HG03196 (cell line): ENCODE data around the gene CELF4.

Source experiments
- ATAC-seq: cut with Tn5 transposase; IDR thresholded peaks from one replicate; pipeline ENCODE4 v1.9.1; 2021; ENCODE audit not compliant: unreplicated experiment

The CELF4 gene

DNA sequence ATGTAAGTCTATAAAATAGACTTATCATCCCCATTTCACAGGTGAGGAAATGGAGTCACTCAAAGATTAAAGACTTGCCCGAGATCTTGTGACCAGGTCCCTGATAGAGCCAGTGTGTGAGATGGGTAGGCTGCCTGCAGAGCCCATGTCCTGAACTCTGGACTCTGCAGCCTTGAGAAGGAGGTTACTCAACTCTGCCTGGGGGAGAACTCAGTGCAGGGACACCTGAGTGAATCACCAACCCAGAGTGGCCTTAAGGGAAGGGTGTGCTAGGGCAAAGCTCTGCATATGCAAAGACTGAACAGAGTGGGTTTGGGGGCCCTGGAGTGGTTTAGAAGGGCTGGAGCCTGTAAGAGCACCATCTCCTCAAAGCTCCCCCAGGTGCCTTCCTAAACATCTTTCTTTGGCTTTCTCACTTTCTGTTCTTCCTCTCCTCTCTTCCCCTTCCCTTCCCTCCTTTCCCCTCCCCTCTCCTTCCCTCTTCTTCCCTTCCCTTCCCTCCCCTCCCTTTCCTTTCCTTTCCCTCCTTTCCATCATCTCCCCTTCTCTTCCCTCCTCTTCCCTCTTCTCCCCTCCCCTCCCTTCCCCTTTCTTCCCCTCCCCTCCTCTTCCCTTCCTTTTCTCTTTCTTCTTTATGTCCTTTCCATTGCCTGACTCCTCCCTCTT lies 67.6 kb downstream of the CELF4 start:
- no peak for ATAC-seq

DNA sequence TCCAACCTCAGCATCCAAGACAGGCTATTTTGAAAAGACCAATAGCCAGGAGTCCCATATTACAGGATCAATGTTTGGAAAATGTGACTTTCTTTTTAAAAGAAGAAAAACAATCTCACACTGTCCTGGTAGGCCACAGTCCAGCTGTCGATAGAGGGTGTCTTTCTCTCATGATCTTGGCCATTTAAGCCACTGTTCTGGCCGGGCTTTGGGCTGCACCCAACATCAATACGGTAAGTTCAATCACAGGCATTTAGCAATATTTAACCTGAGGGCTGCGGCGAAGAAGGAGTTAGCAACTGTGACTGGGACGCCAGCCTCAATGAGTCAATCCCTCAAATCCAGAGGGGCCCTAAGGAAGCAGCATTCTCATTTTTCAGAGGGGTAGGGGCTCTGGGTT lies 69.0 kb downstream of the CELF4 start:
- no peak for ATAC-seq

DNA sequence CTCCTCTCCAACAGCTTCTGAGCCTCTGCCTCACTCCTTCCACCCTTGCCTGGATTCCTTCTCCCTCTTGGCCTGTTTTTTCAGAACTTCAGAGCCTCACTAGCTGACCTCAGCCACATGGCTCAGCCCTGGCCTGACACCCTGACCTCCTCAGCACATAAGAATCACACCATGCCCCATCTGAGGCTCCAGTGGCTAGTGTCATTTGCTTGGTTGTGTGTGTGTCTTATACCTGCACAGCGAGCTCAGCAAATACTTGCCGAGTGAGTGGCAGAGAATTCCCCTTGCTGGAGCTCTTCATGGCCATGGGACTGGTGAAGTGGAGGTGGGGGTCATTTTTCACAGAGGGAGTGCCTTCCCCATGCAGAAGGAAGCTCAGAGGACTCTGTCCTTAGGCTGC lies 70.2 kb downstream of the CELF4 start:
- no peak for ATAC-seq

DNA sequence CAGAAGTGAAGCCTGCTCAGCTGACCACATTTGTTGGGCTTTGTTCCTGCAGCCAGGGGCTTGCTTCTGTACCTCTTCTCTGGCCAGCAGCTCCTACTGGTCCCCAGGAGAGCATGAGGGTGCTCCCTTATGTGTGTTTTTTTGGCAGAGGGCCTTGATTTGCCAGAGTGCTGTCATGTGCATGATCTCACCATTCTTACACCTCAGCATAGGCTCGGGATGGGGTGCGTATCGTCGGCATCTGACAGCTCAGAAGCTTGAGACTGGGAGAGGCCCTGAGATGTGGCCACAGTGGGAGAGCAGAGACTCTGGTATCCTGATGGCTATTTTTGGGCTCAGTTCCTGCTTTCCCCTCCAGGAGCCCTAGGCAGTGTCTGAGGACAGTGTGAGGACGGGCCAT lies 71.2 kb downstream of the CELF4 start:
- ATAC-seq, result no peak

DNA sequence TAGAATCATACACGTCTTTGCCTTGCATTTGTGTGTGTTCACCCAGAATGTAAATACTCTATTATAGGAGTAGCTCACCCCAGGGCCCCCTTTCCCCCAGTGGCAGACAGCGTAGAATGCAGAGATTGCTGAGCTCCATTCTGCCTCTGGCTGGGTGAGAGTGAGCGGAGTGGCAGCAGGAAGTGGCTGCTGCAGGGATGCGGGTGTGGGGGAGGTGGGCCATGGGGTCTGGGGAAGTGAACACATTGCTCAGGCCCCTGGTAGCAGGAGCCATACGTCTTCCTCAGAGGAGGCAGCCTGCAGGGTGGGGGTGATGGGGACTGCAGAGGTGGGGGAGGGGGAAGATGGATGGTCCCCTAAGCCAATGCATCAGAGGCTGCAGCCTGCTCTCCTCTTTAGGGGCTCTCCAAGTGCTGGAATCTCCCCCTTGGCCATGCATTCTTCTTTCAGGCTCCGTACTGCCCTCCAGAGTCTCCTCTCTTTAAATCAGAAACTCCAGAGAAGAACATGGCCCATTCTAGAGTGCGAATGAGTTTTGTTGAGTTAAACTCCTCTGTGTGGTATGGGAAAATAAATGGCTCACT lies 72.2 kb downstream of the CELF4 start:
- ATAC-seq, result no peak

DNA sequence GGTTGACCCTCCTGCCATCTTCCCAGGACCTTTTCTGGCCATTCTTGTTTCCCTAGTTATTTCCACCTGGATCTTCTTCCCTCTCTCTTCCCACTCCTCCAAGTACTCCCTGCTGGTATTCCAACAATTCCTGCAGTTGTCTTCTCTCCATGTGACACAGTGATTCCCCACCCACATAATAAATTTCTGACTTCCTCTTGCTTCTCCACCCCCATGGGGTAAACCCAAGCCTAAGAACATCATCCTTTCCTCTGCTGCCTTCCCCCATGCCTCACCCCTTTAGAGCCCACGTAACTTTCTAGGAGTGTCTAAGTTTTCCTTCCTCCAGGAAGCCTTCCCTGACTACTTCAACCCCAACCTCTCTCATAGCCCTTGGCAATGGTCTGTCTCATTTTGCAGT lies 72.6 kb downstream of the CELF4 start:
- no peak for ATAC-seq

DNA sequence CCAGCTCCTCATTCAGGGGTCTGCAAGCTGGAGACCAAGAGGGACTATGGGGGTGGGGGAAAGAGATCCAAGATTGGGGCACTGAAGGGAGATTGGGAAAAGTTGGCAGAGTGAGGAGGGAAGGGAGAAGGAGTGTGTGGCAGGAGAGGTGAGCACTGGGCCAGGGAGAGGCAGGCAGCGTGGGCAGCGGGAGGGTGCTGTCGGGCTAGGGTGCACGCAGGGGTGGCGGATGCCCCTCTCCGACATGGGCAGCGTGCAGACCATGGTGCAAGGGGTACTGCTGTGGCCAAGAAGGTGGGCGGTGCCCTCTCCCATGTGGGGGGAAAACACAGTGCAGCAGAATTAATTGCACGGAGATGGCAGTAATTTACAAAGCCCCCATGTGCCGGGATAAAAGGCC lies 74.1 kb downstream of the CELF4 start:
- no peak for ATAC-seq

DNA sequence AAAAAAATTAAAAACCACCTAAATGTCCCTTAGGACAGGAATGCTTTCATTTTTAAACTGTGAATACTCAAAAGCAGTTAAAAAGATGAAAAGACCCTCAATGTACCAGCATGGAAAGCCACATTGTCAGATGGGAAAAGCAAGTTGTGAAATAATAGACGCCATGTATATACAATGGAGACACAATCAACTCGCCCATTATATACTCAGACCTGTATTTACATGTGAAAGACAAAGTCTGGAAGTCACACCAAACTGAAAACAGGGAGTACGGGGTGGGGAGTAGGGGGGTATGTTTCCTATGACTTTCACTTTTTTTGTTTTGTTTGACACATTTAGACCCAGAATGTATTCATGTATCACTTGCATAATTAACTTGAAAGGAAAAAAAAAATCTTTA lies 75.6 kb downstream of the CELF4 start:
- no peak for ATAC-seq

DNA sequence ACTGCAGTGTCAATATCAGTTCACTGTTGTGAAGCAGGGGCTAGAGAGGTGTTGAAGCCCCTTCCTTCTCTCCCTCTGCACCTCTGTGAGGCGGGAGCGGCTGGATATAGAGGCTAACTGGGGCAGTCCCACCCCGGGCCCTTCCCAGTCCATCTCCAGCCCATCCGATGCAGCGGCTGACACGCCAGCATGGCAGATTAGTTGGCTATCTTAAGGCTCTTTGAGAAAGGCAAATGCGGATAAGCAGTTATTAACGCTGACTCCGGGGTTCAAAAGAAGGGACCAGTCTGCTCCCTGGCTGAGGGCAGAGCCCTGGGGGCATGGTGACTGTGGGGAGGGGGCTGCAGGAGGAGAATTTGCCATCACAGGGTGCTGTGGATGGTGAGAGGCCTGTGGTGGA lies 76.6 kb downstream of the CELF4 start:
- ATAC-seq, result no peak

DNA sequence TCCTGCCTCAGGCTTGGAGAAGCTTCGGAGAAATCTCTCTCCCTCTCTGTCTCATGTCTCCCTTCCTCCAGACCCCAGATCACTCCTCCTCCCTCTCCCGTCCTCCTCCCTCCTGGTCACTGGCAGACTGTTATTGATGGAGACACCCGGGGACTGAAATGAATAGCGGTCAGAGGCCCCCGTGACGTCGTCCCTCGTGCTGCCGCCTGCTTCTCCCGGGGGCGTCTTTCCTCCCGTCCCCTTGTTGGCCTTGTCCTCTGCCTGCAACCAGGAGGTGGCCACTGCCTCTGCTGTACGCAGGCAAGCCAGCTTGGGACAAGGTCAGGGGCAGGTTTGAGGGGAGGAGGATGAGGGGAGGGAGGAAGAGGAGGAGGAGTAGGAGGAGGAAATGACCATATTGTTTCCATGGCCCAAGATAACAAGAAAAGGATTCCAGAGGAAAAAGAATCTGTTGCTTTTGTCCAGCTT lies 78.2 kb downstream of the CELF4 start:
- no peak for ATAC-seq

DNA sequence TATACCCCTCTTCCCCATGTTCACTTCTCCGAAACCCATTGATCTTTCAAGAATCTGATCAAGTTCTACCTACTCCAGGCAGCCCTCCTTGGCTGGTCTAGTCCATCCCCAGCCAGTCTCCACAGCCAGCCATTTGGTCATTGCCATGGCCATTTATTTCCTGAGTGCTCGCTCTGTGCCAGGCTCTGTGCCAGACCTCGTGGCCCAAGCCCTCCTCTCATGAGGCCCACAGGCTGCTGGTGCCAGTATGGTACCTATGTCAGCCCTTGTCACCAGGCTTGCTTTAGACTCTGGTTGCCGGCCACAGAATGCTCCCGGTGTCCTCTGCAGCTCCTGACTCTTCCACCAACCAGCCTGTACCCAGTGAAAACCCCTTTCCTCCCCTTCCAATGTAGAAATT lies 78.8 kb downstream of the CELF4 start:
- no peak for ATAC-seq

DNA sequence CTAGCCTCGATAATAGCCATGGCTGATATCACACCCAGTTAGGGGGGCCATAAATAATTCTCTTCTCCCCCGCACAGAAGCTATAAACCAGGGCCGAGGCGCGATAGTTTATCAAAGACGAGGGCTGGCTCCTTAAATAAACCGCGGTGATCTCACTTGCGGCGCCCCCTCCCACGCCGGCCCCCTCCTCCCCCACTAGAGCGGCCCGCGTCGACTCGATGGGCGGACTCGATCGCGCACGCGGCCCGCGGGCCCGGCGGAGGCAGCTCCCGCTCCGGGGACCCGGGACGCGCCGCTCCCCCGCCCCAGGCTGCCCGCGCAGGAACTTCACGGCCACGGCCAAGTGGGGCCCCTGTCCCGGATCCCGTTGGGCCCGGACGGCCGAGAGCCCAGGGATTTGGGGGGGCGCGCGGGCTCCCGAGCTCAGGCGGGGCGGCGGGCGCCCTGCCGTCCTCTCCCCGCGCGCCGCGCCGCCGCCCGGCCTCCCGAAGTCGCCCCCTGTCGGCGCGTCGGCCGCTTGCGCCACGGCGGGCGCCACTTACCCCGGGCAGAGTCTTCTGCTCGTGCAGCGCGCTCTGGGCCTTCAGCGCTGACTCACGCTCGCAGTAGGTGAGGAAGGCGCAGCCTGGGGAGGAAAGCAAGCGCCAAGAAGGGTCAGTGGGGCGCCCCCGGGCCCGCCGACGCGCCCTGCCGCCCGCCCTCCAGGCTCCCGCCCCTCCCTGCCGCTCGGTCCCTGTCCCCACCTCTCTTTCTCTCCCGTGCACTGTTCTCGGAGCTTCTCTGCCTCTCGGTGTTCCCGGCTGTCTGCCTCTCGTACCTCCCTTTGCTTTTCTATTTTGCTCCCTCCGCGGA lies 80.4 kb downstream of the CELF4 start:
- ATAC-seq, result no peak

DNA sequence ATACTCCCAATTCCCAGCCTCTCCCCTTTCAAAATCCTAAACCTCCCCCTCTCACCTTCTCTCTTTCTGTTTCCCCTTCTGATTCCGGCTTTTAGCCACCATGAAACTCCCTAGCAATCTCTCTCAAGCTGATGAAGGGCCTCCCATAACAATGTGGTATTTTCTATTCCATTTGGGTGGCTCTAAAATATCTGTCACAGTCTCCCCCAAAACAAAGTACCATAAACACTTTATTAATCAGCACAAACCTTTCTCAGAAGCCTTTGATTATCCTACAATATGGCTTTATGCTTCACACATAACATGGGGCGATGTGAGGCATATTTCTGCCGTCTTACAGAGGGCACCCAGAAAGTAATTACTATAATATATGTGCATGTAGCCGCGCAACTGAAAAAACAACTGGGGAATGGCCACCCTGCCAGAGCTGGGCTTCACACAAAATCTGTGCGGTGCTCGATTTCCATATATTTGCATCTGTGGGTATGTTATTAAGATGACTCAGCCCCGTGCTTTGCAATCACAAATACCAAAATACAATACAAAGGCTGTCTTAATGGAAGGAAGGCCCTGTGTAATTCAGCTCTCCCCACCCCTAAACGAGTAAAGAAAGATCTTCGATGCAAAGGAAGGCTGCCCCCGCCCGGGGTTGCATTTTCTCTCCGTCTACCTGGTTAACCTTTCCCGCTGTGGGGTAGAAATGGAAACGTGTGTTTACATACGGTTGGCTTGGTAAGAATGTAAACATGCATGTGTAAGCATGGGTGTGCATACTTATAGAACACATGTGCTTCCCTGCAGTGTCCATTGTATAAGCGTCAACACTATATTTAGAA lies 81.4 kb downstream of the CELF4 start:
- no peak for ATAC-seq

DNA sequence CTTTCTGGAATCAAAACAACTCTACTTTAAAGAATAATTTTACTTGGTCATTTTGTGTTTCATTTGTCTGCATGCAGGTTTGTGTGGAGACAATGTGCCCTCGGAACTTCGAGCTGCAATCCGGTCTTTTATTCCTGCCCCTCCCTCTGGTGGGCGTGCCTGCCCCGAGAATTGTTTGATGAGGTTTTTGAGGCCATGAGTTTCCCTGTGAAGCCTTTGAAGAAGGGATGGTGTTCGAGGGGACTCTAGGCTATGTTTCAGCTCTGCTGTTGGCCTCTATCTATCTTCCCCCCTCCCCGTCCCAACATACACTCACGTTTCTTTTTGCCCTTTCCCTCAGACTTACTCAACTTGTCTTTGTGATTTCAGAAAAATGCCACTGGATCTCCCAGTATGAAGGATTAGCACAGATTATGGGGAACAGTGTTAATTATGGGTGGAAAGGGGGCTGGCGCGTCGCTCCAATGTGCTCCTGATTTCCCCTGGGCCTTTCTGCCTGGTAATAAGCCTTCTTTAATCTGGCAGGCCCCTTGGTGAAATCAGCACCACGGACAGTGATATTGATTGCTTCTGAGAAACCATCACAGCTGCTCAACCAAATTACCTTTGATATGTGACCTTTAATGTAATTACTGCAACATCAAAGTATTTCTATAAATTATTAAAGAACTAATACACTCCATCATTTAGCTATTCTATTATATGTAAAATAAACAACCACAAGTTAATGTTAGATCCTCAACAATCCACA lies 82.2 kb downstream of the CELF4 start:
- ATAC-seq, result no peak

DNA sequence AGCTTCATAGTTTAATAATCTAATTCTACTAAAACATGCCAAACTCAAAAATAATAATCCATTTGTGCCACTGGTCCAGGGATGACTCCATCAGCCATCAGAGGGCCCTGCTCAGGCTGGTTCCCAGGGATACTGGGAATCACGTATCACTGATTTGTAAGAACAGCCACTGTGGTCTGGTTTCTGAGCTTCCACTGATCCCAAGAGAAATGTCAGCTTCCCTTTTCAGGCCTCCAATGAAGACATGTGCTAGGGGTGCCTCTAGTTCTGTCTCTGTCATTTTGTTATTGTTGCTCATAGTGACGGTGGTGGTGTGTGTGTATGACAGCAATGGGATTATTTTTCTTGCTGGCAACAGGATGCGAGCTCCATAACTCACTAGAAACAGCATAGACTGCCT lies 83.2 kb downstream of the CELF4 start:
- ATAC-seq, result no peak

DNA sequence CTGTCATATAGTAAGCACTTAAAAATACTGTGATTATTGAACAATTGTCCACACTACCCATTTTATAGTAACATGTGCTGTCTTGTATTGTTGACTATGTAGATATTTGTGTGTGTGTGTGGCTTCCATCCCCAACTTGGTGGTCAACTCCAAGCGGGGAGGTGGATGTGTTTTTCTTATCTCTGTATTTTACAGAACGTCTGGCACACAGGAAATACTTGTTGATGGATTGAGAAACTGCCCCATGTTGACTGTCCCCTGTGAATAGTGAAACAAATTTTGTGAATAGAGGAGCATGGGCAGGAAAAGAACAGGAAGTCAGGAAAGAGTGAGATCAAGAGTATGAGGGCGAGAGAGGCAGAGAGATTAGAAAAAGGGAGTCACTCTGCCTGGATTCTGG lies 83.6 kb downstream of the CELF4 start:
- ATAC-seq, result no peak

DNA sequence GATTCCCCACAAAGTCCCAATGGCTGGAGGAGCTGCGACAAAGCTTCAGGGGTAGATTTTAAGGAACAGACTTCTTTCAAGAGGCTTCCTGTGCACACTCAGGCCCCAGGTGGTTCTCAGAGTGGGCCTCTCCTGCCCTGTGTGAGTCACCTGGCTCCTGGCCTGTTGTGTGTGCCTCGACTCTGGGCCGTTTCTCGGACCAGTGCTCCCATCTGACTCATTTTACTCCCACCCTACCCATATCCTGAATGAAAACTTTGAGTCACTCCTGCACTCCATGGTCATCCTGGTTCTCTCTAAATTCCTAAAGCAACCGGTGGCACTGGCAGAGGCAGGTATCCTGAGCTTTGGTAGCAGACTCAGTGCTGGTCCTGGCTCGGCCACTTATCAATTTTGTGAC lies 84.1 kb downstream of the CELF4 start:
- ATAC-seq, result no peak

DNA sequence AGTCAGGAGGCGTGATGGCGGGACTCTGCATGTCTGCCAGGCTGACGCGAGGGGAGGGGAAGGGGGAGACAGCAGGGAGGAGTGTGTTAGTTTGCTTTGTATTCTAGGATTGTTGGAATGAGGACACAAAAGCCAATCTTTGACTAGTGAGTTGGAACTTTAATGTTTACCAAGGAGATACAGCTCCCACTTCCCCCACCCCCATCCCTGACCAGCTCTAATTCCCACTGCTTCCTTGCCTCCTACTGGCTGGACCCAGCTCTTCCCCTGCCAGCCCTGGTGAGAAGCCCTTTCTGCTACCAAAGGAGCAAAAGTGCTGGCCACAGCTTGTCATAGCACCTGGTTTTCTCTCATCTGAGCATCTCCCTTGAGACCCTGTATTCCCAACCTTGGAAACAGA lies 84.5 kb downstream of the CELF4 start:
- no peak for ATAC-seq

DNA sequence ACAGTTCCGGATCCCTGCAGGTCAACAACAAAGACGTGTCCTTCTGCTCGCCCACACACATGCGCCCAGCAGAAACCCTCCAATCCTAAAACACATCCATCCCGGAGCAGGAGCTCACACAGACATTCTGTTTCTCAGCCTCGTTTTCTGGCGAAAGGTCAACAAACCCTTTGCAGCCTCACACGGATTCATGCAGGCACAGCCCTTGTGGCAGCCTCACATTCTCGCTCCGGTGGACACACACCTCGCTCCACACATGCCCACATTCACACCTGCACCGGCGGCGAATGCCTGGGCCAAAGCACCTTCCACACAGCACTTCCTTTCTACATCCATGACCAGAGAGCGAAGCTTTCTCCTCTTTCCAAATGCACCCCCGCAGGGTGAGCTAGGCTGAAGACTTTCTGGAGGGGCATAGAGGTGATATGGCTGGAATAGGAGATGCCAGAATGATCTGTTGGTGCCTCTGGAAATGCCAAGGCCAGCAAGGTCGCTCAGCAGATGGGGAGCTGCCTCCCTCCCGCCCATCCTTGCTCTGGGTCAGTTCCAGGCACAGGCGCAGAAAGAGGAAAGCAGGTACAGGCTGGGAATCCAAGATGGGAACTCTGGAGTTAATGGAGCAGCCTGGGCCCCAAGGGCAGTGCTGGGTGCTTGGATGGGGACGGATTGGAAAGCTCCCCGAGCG lies 88.8 kb downstream of the CELF4 start:
- no peak for ATAC-seq

DNA sequence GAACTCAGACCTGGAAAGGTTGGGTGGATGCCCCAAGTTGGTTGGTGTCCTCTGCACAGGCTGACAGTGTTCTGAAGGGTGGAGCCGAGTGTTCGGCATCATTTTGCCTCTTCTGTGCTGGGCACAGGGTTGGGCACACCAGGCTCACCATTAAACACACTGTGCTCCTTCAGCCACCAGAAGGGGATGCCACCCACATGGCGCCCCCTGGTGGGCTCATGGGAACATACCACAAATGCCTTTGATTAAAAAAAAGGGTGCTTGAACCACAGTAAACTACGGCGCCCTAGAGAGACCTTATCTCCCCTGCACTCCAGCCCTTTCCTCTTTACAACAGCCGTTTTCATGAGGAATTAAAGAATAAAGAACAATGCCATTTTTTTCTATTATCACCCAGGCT lies 89.4 kb downstream of the CELF4 start:
- ATAC-seq, result no peak
